HG02943 (cell line): ENCODE data around the gene CDHR2.
A peak's percentile ranks its signal among the peaks of the same experiment; 100 is the strongest.

ENCODE experiments used
- ATAC-seq: cut with Tn5 transposase; IDR thresholded peaks from one replicate; pipeline ENCODE4 v1.9.1; 2021; ENCODE audit warnings: mild to moderate bottlenecking, low read depth, moderate library complexity; ENCODE audit not compliant: unreplicated experiment

CDHR2 gene

GRCh38 chr5:176529116-176529740 lies 19.9 kb upstream of the CDHR2 start:
- ATAC-seq = no peak

- no peak for ATAC-seq
Observed at GRCh38 chr5:176529741-176530141, 19.4 kb upstream of the CDHR2 start.

GRCh38 chr5:176530393-176530982 lies 18.7 kb upstream of the CDHR2 start:
- ATAC-seq = no peak

- no peak for ATAC-seq
Observed at GRCh38 chr5:176530983-176531901, 17.9 kb upstream of the CDHR2 start.

- no peak for ATAC-seq
Observed at GRCh38 chr5:176531902-176532493, 17.1 kb upstream of the CDHR2 start.

- ATAC-seq = no peak
Observed at GRCh38 chr5:176532795-176533194, 16.3 kb upstream of the CDHR2 start.

GRCh38 chr5:176533390-176533789 lies 15.8 kb upstream of the CDHR2 start:
- no peak for ATAC-seq

GRCh38 chr5:176533894-176534611 lies 15.1 kb upstream of the CDHR2 start:
- ATAC-seq = no peak

GRCh38 chr5:176534640-176535039 lies 14.5 kb upstream of the CDHR2 start:
- ATAC-seq = no peak

GRCh38 chr5:176535101-176535663 lies 14.0 kb upstream of the CDHR2 start:
- no peak for ATAC-seq

GRCh38 chr5:176535664-176536131 lies 13.4 kb upstream of the CDHR2 start:
- ATAC-seq = no peak

GRCh38 chr5:176536132-176536901 lies 12.8 kb upstream of the CDHR2 start:
- ATAC-seq = peak; percentile 27

GRCh38 chr5:176536902-176537553 lies 12.1 kb upstream of the CDHR2 start, which contains the start of gene RNF44:
TSS of gene RNF44 (minus strand) at chr5:176537402. CDS start at chr5:176532472, 4,930 bp downstream.
- ATAC-seq = peak; percentile 54

GRCh38 chr5:176537554-176538229 lies 11.4 kb upstream of the CDHR2 start:
- ATAC-seq = peak; percentile 65

GRCh38 chr5:176538230-176538988 lies 10.7 kb upstream of the CDHR2 start:
- ATAC-seq = no peak

GRCh38 chr5:176538989-176539384 lies 10.2 kb upstream of the CDHR2 start:
- ATAC-seq = no peak

- no peak for ATAC-seq
Observed at GRCh38 chr5:176540476-176540899, 8.7 kb upstream of the CDHR2 start.
